Measurements from ENCODE around the gene FNDC3B.

GRCh38 chr3:172170073-172170709 is 130.8 kb downstream of the FNDC3B start:
- TF ChIP-seq POLR2A (IDR thresholded peaks at IDR 0.05) (no peak), CTCF (IDR thresholded peaks at IDR 0.05) (no peak), POLR2AphosphoS5 (IDR thresholded peaks at IDR 0.05; ENCODE audit: insufficient read depth in 1 of 2, low read depth in 1 of 2) (no peak)

Measured in vagina (tissue), 2 donors.